ENCODE results near the gene ZNF296.

- TF ChIP-seq, protein P1, sequence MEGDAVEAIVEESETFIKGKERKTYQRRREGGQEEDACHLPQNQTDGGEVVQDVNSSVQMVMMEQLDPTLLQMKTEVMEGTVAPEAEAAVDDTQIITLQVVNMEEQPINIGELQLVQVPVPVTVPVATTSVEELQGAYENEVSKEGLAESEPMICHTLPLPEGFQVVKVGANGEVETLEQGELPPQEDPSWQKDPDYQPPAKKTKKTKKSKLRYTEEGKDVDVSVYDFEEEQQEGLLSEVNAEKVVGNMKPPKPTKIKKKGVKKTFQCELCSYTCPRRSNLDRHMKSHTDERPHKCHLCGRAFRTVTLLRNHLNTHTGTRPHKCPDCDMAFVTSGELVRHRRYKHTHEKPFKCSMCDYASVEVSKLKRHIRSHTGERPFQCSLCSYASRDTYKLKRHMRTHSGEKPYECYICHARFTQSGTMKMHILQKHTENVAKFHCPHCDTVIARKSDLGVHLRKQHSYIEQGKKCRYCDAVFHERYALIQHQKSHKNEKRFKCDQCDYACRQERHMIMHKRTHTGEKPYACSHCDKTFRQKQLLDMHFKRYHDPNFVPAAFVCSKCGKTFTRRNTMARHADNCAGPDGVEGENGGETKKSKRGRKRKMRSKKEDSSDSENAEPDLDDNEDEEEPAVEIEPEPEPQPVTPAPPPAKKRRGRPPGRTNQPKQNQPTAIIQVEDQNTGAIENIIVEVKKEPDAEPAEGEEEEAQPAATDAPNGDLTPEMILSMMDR (conservative IDR thresholded peaks at IDR 0.05): no peak
- no peak for TF ChIP-seq EZH2 (IDR thresholded peaks at IDR 0.05; ENCODE audit: low read depth)
Measured at GRCh38 chr19:45070861-45071544, 5.3 kb downstream of the ZNF296 start.

Measured in PC-9 (cell line).